ENCODE data around the gene ILKAP.

GRCh38 chr2:238190445-238190844 is 13.1 kb downstream of the ILKAP start:
- TF ChIP-seq CTCF (IDR thresholded peaks at IDR 0.05), result no peak
- no peak for TF ChIP-seq POLR2AphosphoS5 (IDR thresholded peaks at IDR 0.05; ENCODE audit: low read depth, low read length)
- TF ChIP-seq REST (IDR thresholded peaks at IDR 0.05; ENCODE audit: insufficient read depth in 1 of 2, low read depth in 2 of 2, low read length in 1 of 2), result no peak
- TF ChIP-seq SIN3A (IDR thresholded peaks at IDR 0.05; ENCODE audit: borderline replicate concordance, insufficient read depth, low read depth, low read length), result no peak

All from Panc1 (cell line).